Calu3 (cell line): ENCODE data around the gene ASB2. TPM values are rescaled to one million over a fixed set of nuclear protein-coding genes. Genes with fewer than 3 reads are reported as not detected.

Source experiments
- BruUV-seq: library from RNA; stranded (reverse); fragments of 400-500 nt; replicated peaks from 2 replicates; lab custom pipeline; 2021; lab: Mats Ljungman, UMichigan
- CTCF ChIA-PET: fragments of 300-600 bp; sonication (Branson Sonifier 250); formaldehyde crosslinking; loops from one replicate; lab custom pipeline; 2022; ENCODE audit warnings: antibody characterized with exemption; lab: Charles Lee
- DNase-seq: peaks from one replicate; pipeline ENCODE4 v3.0.0; 2022
- H3K27ac Mint-ChIP-seq: one replicate; pipeline ENCODE4 v1.8.0; 2022; ENCODE audit warnings: mixed read lengths; ENCODE audit not compliant: unreplicated experiment
- H3K27me3 Mint-ChIP-seq: one replicate; pipeline ENCODE4 v1.8.0; 2022; ENCODE audit warnings: mixed read lengths; ENCODE audit not compliant: unreplicated experiment
- H3K36me3 Mint-ChIP-seq: one replicate; pipeline ENCODE4 v1.8.0; 2022; ENCODE audit warnings: mild to moderate bottlenecking, moderate library complexity, mixed read lengths; ENCODE audit not compliant: insufficient read depth, unreplicated experiment
- H3K4me1 Mint-ChIP-seq: one replicate; pipeline ENCODE4 v1.8.0; 2022; ENCODE audit warnings: mild to moderate bottlenecking, low read depth, mixed read lengths; ENCODE audit not compliant: unreplicated experiment
- H3K4me3 Mint-ChIP-seq: one replicate; pipeline ENCODE4 v1.8.0; 2022; ENCODE audit warnings: mild to moderate bottlenecking, low read depth, moderate library complexity, mixed read lengths; ENCODE audit not compliant: unreplicated experiment
- H3K9me3 Mint-ChIP-seq: one replicate; pipeline ENCODE4 v1.8.0; 2022; ENCODE audit warnings: low read depth, mixed read lengths; ENCODE audit not compliant: unreplicated experiment
- CTCF ChIP-seq: fragments of 200-600 bp; IDR thresholded peaks from one replicate; pipeline ENCODE4 v1.8.0; 2022; ENCODE audit warnings: antibody characterized with exemption; ENCODE audit not compliant: unreplicated experiment
- intact Hi-C: fragments of 100-400 bp; cut with micrococcal nuclease; formaldehyde crosslinking; loops from one replicate; pipeline ENCODE4 v1.10.0; 2022; ENCODE audit not compliant: unreplicated experiment
- total RNA-seq: library from RNA; stranded (reverse); gene quantifications from 2 replicates; pipeline ENCODE4 v1.2.3, GENCODE V29; 2022

The ASB2 gene
- total RNA-seq, 1 experiment from 2014 or later = 0.19 TPM

GRCh38 chr14:93892505-93892839 lies 83.9 kb downstream of the ASB2 start:
- H3K4me1 Mint-ChIP-seq = no peaks in the 10 kb centered on the region

DNA sequence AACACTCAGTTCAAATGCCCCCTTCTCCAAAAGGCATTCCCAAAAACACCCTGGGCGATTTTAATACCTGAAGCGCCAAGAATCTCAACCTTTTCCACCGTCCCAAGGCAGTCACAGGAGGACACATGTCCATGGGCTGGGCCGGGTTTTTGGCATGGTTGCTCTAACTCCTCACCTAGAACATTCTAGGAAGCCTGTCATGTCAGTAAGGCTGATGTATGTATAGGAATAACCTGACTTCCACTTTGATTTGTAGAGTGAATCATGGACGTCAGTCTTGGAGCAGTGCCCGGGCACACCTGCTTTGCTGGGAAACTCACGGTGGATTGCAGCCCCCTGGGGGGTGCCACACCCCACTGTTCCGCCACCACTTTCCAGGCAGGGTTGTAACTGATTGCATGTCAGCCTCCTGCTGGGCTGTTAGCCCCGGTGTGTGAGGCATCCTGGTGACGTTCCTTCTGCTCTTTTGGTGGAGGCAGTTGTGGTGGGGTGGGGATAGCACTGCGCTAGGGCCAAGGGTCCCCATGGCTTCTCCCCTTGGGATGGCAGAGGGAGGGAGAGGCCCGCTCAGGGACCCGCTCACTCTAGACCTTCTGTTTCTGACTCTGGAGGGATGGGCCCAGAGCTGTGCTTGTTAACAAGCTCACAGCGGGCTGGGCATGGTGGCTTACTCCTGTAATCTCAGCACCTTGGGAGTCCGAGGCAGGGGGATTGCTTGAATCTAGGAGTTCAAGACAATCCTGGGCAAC lies 84.4 kb downstream of the ASB2 start:
- Mint-ChIP-seq H3K4me1 (no peaks in the 10 kb centered on the region), H3K27ac (no peak overlapping the region), H3K9me3 (no peaks in the 10 kb centered on the region), H3K27me3 (peaks cover 71% of the 10 kb centered on the region), H3K36me3 (no peaks in the 10 kb centered on the region), H3K4me3 (no peak overlapping the region)
- no peak for TF ChIP-seq CTCF
- CTCF ChIA-PET = interaction anchor here (0.7 kb wide), 1 partner anchor 35 kb away, joined by 6 read pairs; no protein-coding TSS in a partner anchor
- intact Hi-C loops = loop anchor here (10.0 kb wide), 1 partner anchor 157 kb away; no protein-coding TSS in a partner anchor
- BruUV-seq = no TSS peak
- DNase-seq = peak; percentile 43

More at GRCh38 chr14:93892505-93892839, 83.9 kb downstream of the ASB2 start:
- TF ChIP-seq CTCF = no peak
- Mint-ChIP-seq H3K36me3 (no peaks in the 10 kb centered on the region), H3K9me3 (no peaks in the 10 kb centered on the region), H3K27me3 (peaks cover 71% of the 10 kb centered on the region), H3K27ac (no peak overlapping the region), H3K4me3 (no peak overlapping the region)
- intact Hi-C loops = loop anchor here (10.0 kb wide), 1 partner anchor 158 kb away; no protein-coding TSS in a partner anchor
- DNase-seq = no peak
- no TSS peak for BruUV-seq
- CTCF ChIA-PET = interaction anchor here (0.7 kb wide), 1 partner anchor 35 kb away, joined by 6 read pairs; no protein-coding TSS in a partner anchor

- Mint-ChIP-seq H3K27ac (no peak overlapping the region), H3K4me1 (no peaks in the 10 kb centered on the region), H3K9me3 (no peaks in the 10 kb centered on the region), H3K36me3 (no peaks in the 10 kb centered on the region), H3K27me3 (peaks cover 71% of the 10 kb centered on the region), H3K4me3 (no peak overlapping the region)
- no peak for TF ChIP-seq CTCF
- CTCF ChIA-PET = interaction anchor here (0.6 kb wide), 1 partner anchor 41 kb away, joined by 3 read pairs; no protein-coding TSS in a partner anchor
- BruUV-seq = no TSS peak
- intact Hi-C loops = loop anchor here (10.0 kb wide), 1 partner anchor 155 kb away; no protein-coding TSS in a partner anchor
- DNase-seq = no peak
These were observed 86.5 kb downstream of the ASB2 start for GRCh38 chr14:93889739-93890483.

GRCh38 chr14:93888995-93889394 lies 87.4 kb downstream of the ASB2 start:
- TF ChIP-seq CTCF = no peak
- H3K27me3 Mint-ChIP-seq = peaks cover 71% of the 10 kb centered on the region
- BruUV-seq = no TSS peak
- H3K9me3 Mint-ChIP-seq = no peaks in the 10 kb centered on the region
- H3K4me1 Mint-ChIP-seq = no peaks in the 10 kb centered on the region
- CTCF ChIA-PET = no interaction called here
- no peak overlapping the region for H3K4me3 Mint-ChIP-seq
- DNase-seq = no peak
- H3K27ac Mint-ChIP-seq = no peak overlapping the region
- intact Hi-C loops = no loop called here
- H3K36me3 Mint-ChIP-seq = no peaks in the 10 kb centered on the region
